ENCODE measurements around the gene AFAP1L1. TPM values are rescaled to one million over a fixed set of nuclear protein-coding genes. Genes with fewer than 3 reads are reported as not detected.

AFAP1L1 gene
- total RNA-seq, 1 donor from 2014 or later = 54.8 TPM

Other genes starting within 250 kb of the AFAP1L1 start
- gene SH3TC2, start 208.8 kb upstream of the AFAP1L1 start, total RNA-seq = 59.1 TPM
- gene ABLIM3, start 130.4 kb upstream of the AFAP1L1 start, total RNA-seq = 67.6 TPM
- gene GRPEL2, start 73.6 kb downstream of the AFAP1L1 start, total RNA-seq = 21.6 TPM
- 10.8 TPM for gene PCYOX1L, start 86.2 kb downstream of the AFAP1L1 start, total RNA-seq
- gene IL17B, start 107.4 kb downstream of the AFAP1L1 start, total RNA-seq = 51.7 TPM

All from sciatic nerve (tissue), 1 donor.